ENCODE results near the gene TRIP13.

TRIP13 gene

DNA sequence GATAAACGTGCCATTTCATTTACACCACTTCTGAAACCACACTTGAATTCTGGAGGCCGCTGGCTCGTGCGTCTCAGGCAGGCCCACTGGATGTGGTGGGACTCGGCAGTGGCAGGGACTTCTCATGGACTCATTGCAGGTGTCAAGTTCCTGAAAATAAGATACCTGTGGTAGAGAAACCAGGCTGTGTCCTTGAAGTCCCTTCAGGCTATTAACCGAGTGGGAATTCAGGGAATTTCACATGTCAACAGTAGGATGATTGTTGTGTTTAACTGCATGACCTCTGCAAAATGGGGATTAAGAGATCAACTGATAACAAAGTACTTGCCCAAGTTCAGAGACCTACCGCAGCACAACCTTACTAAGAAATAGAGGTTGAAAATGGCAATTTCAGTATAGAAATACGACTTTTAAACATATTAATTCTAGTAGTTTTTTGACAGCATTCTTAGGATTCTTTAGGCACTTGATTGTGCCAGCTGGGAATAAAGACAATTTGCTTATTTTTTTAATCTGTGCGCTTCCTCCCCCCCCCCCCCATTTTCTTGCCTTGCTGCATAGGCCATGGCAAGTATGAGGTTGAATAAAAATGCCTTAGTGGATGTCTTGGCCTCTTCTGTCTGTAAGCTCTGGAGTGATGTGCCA lies 26.8 kb downstream of the TRIP13 start:
- Mint-ChIP-seq H3K4me1 (no peaks in the 10 kb centered on the region), H3K9me3 (no peaks in the 10 kb centered on the region), H3K27me3 (ENCODE audit: low read depth, poor library complexity) (peaks cover 15% of the 10 kb centered on the region), H3K27ac (no peak overlapping the region), H3K4me3 (no peak overlapping the region), H3K36me3 (ENCODE audit: low read depth) (peaks cover 23% of the 10 kb centered on the region)
- TF ChIP-seq, protein P1, sequence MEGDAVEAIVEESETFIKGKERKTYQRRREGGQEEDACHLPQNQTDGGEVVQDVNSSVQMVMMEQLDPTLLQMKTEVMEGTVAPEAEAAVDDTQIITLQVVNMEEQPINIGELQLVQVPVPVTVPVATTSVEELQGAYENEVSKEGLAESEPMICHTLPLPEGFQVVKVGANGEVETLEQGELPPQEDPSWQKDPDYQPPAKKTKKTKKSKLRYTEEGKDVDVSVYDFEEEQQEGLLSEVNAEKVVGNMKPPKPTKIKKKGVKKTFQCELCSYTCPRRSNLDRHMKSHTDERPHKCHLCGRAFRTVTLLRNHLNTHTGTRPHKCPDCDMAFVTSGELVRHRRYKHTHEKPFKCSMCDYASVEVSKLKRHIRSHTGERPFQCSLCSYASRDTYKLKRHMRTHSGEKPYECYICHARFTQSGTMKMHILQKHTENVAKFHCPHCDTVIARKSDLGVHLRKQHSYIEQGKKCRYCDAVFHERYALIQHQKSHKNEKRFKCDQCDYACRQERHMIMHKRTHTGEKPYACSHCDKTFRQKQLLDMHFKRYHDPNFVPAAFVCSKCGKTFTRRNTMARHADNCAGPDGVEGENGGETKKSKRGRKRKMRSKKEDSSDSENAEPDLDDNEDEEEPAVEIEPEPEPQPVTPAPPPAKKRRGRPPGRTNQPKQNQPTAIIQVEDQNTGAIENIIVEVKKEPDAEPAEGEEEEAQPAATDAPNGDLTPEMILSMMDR (IDR thresholded peaks at IDR 0.05): no peak
- DNase-seq: no peak

DNA sequence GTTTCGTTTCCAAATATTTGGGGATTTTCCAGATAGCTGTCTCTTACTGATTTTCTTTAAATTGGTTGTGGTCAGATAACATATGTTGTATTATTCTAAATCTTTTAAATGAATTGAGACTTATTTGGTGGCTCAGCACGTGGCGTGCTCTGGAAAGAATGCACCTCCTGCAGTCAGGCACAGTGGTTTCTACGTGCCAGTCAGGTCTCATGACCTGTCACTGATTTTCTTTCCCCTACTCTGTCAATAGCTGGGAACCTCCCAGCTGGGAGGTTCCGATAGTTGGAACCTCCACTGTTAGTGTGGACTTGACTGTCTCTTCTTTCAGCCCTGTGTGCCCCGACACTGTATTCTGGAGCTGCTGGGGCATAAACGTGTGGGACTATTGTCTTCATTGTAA lies 27.6 kb downstream of the TRIP13 start:
- peaks cover 23% of the 10 kb centered on the region for H3K27me3 Mint-ChIP-seq (ENCODE audit: low read depth, poor library complexity)
- no peaks in the 10 kb centered on the region for H3K9me3 Mint-ChIP-seq
- H3K4me1 Mint-ChIP-seq: no peaks in the 10 kb centered on the region
- H3K36me3 Mint-ChIP-seq (ENCODE audit: low read depth): peaks cover 18% of the 10 kb centered on the region
- H3K27ac Mint-ChIP-seq: no peak overlapping the region
- TF ChIP-seq, protein P1 (IDR thresholded peaks at IDR 0.05): no peak
- no peak for DNase-seq
- H3K4me3 Mint-ChIP-seq: no peak overlapping the region

DNA sequence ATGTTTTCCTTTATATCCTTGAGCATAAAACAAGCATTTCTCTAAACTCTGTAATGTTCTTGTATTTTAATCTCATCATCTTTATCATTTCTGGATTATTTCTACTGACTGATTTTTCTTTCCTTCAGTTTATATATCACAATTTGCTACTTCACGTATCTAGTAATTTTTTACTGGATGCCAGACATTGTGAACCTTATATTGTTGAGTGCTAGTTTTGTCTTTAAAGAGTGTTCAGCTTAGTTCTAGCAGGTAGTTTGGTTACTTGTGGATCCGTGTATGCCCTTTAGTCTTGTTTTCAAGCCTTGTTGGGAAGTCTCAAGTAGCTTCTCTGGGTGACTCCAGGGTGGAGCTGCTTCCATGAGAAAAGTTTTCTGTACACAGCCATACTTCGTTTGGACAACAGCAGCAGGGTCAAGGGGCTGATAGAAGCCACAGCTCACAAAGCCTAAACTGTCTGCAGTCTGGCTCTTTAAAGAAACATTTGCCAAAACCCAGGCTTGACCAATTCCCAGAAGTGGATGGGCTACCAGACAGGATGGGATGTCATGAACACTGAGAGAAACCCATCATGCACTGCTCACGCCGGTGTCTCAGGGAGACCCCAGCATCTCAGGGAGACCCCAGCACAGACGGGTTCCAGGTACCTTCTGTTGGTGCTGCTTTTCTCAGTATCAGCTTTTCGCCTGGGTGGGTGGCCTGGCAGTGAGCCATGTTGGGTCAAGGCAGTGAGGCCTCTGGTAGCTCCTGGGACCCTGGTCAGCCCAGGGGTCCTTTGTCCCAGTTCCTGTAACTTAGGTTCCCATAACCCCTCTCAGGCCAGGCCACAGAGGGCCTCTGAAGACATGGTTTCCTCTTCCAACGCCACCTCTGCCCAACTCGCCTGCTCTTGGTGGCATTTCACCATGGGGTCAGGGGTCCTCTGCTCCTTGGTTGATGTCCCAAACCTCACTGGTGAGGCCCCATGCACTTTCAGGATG lies 29.1 kb downstream of the TRIP13 start:
- Mint-ChIP-seq H3K27ac (no peak overlapping the region), H3K9me3 (no peaks in the 10 kb centered on the region), H3K4me3 (no peak overlapping the region), H3K4me1 (peaks cover 8% of the 10 kb centered on the region), H3K27me3 (ENCODE audit: low read depth, poor library complexity) (peaks cover 37% of the 10 kb centered on the region), H3K36me3 (ENCODE audit: low read depth) (peaks cover 18% of the 10 kb centered on the region)
- TF ChIP-seq, protein P1 (IDR thresholded peaks at IDR 0.05): no peak
- no peak for DNase-seq

DNA sequence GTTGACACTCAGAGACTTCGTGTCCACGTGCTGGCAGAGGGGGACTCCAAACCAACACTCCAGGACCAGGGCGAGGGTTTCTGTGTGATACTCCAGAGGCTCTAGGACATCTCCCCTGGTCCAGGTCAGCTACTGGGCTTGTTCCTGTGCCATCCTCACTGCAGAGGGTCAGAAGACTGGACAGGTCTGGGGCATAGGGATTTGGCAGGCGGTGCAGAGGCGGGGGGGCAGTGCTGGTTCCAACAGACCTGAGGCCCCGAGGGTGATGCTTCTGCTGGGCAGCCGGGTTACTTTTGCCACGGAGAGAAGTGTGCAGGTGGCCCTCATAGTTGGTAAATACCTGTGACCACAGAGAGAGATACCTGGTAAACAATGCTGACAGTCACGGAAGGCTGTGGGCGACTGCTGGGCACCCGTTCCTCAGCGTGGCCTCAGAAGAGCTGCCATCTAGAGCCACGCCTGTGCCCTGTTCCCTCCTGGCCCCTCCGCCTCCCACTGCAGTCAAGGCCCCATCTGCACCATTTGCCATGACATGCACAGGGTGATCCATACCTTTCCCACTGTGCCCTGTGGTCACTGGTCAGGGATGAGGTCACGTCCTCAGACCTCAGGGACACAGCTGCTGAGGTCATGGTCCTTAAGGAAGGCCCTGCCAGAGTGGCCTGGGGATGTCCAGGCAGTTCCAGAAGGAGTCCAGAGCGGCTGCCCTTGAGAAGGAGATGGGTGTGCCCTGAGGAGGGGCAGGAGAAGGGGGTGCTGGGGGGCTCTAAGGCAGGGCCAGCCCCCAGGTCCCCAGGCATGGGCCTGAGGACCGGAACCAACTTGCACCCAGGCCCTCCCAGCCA lies 30.0 kb downstream of the TRIP13 start:
- TF ChIP-seq, protein P1 (IDR thresholded peaks at IDR 0.05): no peak

DNA sequence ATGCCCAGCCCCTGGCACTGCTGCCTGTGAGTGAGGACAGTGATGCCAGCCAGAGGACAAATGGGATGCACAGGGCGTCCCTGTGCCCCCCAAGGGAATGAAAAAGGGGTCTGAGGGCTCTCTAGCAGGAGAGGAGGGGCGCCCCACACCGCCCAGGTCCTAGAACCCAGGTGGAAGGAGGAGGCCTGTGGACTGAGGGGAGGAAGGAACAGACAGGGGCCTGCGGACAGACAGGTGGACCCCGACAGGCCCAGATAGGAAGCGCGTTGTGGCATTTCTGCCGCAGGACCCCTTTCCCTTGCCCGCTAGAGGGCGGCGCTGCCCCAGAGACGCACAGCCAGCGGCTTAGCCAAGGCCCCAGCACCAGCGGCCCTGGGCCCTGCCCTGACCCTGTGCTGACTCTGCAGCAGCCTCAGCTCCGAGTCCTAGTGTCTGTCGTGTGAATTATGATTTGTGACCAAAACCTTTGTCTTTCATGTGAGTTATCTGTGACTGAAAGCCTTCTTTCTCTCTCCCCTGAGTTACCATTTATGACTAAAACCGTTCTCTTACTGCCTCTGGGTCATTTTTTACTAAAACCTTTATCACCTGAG lies 30.7 kb downstream of the TRIP13 start:
- H3K9me3 Mint-ChIP-seq: no peaks in the 10 kb centered on the region
- TF ChIP-seq, protein P1 (IDR thresholded peaks at IDR 0.05): peak; percentile 96
- no peak overlapping the region for H3K4me3 Mint-ChIP-seq
- H3K27me3 Mint-ChIP-seq (ENCODE audit: low read depth, poor library complexity): peaks cover 50% of the 10 kb centered on the region
- H3K27ac Mint-ChIP-seq: no peak overlapping the region
- peaks cover 13% of the 10 kb centered on the region for H3K36me3 Mint-ChIP-seq (ENCODE audit: low read depth)
- H3K4me1 Mint-ChIP-seq: peaks cover 8% of the 10 kb centered on the region
- peak; percentile 88 for DNase-seq

More for the DNA sequence above, 30.0 kb downstream of the TRIP13 start:
- H3K27ac Mint-ChIP-seq: no peak overlapping the region
- no peak for DNase-seq
- no peak overlapping the region for H3K4me3 Mint-ChIP-seq
- peaks cover 44% of the 10 kb centered on the region for H3K27me3 Mint-ChIP-seq (ENCODE audit: low read depth, poor library complexity)
- H3K36me3 Mint-ChIP-seq (ENCODE audit: low read depth): peaks cover 18% of the 10 kb centered on the region
- H3K4me1 Mint-ChIP-seq: peaks cover 8% of the 10 kb centered on the region
- no peaks in the 10 kb centered on the region for H3K9me3 Mint-ChIP-seq

Data from nephron progenitor cell (in vitro differentiated cells).